HL-60/S4 (cell line): ENCODE data around the gene TCF12.

Source experiments
- in situ Hi-C: fragments of 300-500 bp; cut with MboI; formaldehyde crosslinking; loops from 2 replicates; pipeline ENCODE4 v1.14.3; 2022; ENCODE audit warnings: low sequenced_read_pairs

Gene TCF12

GRCh38 chr15:57041416-57041815 lies 123.0 kb downstream of the TCF12 start:
- in situ Hi-C loops, result no loop called here

GRCh38 chr15:57044072-57044702 lies 125.7 kb downstream of the TCF12 start:
- in situ Hi-C loops, result no loop called here

- in situ Hi-C loops, result no loop called here
Measured at GRCh38 chr15:57044970-57045369, 126.5 kb downstream of the TCF12 start.

GRCh38 chr15:57045741-57046382 lies 127.4 kb downstream of the TCF12 start:
- in situ Hi-C loops, result no loop called here

- in situ Hi-C loops, result no loop called here
Measured at GRCh38 chr15:57048930-57049549, 130.6 kb downstream of the TCF12 start.

- in situ Hi-C loops, result no loop called here
Measured at GRCh38 chr15:57053470-57053869, 135.0 kb downstream of the TCF12 start.

- in situ Hi-C loops, result no loop called here
Measured at GRCh38 chr15:57054204-57054750, 135.8 kb downstream of the TCF12 start.

- in situ Hi-C loops, result no loop called here
Measured at GRCh38 chr15:57056357-57056756, 137.9 kb downstream of the TCF12 start.

GRCh38 chr15:57057134-57057930 lies 138.9 kb downstream of the TCF12 start:
- in situ Hi-C loops, result no loop called here

- in situ Hi-C loops, result no loop called here
Measured at GRCh38 chr15:57059026-57059660, 140.7 kb downstream of the TCF12 start.

- in situ Hi-C loops, result no loop called here
Measured at GRCh38 chr15:57060799-57061198, 142.4 kb downstream of the TCF12 start.

GRCh38 chr15:57061281-57061680 lies 142.8 kb downstream of the TCF12 start:
- in situ Hi-C loops, result no loop called here

GRCh38 chr15:57061696-57062095 lies 143.3 kb downstream of the TCF12 start:
- in situ Hi-C loops, result no loop called here

- in situ Hi-C loops, result no loop called here
Measured at GRCh38 chr15:57064033-57064432, 145.6 kb downstream of the TCF12 start.

- in situ Hi-C loops, result no loop called here
Measured at GRCh38 chr15:57069423-57069822, 151.0 kb downstream of the TCF12 start.

GRCh38 chr15:57070674-57071073 lies 152.2 kb downstream of the TCF12 start:
- in situ Hi-C loops, result no loop called here

- in situ Hi-C loops, result no loop called here
Measured at GRCh38 chr15:57079446-57079845, 161.0 kb downstream of the TCF12 start.

GRCh38 chr15:57079931-57080620 lies 161.6 kb downstream of the TCF12 start:
- in situ Hi-C loops, result no loop called here

GRCh38 chr15:57082054-57082728 lies 163.7 kb downstream of the TCF12 start:
- in situ Hi-C loops, result no loop called here

GRCh38 chr15:57084192-57084591 lies 165.7 kb downstream of the TCF12 start:
- in situ Hi-C loops, result no loop called here
